Lung microvascular endothelial cell (primary cell): ENCODE results near the gene MTSS2. TPM values are rescaled to one million over a fixed set of nuclear protein-coding genes. Genes with fewer than 3 reads are reported as not detected.
A peak's percentile ranks its signal among the peaks of the same experiment; 100 is the strongest.
"Not testable (repeated sequence)": the region's sequence is repeated elsewhere in the genome, so short reads cannot be mapped to it uniquely, and the experiment has no call there.

Source experiments
- DNase-seq, 2 donors: peaks; one replicate each; pipeline versions ENCODE4 v3.0.0 to v3.0.0-alpha.2; 2010; ENCODE audit warnings: low read depth in 2 of 2
- total RNA-seq: library from RNA; depleted of rRNA; stranded (reverse); fragments of >200 nt; gene quantifications from 2 replicates; pipeline ENCODE4 v1.2.1, GENCODE V29; 2014

The MTSS2 gene
- total RNA-seq, 1 donor from 2014 or later: 11.1 TPM

DNA sequence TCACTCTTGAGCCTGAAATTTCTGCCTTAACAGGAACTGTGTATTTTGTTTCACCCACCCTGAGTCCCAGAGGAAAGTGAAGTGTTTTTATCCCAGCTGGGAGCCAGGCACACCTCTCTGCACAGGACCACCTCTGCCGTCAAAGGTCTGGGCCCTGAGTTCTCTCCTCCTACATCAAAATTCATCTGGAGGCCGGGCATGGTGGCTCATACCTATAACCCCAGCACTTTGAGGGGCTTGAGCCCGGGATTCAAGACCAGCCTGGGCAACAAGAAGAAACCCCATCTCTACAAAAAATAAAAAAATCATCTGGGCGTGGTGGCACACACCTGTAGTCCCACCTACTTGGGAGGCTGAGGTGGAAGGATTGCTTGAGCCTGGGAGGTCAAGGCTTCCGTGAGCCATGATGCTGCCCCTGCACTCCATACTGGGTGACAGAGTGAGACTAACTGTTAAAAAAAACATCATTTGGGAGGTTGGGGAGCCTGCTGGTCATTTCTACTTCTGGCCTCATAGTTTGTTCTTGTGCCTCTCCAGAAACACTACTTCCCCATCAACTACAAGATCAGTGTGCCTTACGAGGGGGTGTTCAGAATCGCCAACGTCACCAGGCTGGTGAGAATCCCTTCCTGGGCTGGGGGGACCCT, 29.7 kb downstream of the MTSS2 start:
- DNase-seq: no peak

DNA sequence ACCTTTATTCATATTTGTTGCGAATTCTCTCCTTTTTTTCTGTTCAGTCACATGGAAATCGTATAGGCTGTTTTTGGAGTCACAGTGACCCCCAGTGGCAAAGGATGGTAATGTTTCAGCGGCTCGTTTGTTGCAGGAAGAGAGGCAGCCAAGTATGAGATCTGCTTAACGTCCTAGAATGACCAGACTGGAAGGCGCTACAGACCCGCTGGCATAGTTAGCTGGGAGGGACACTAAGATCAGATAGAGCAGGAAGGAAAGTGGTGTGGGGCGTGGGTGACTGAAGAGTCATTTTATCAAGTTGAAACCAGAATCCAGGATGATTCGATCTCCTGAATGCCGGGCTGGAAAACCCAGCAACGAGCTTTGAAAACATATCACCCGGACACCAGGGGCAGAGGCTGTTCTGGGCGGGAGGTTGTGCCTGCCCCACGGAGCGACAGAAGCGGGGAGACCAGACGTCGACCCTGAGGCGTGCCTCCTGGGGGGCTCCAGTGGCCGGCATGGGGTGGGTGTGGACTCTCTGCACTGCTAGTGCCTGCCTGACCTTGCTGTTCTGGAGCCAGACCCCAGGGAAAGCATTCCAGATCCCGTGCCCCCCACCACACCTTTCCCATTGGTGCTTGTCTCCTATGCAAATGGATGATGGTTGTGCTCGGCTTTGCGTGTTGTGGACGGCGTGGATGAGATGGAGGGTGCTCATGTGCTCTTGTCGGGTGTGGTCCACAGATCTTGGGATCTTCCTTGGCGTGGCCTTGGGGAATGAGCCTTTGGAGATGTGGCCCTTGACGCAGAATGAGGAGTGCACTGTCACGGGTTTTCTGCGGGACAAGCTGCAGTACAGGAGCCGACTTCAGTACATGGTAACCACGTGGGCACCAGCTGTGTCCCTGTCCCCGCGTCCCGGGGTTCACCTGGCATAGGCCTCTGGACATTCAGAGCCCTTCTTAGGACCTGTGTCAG, 31.8 kb downstream of the MTSS2 start:
- DNase-seq: peak; percentile 85 to 87

DNA sequence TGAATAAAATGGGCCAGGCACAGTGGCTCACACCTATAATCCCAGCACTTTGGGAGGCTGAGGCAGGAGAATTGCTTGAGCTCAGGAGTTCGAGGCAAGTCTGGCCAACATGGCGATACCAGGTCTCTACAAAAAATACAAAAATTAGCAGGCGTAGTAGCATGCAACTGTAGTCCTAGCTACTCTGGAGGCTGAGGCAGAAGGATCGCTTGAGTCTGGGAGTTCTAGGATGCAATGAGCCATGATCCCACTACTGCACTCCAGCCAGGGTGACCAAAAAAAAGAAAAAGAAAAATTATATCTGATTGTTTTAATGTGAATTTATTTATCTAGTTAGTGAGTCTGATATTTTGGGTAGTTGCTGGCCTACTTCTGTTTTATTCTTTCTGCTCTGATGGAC, 32.4 kb downstream of the MTSS2 start:
- no peak for DNase-seq

DNA sequence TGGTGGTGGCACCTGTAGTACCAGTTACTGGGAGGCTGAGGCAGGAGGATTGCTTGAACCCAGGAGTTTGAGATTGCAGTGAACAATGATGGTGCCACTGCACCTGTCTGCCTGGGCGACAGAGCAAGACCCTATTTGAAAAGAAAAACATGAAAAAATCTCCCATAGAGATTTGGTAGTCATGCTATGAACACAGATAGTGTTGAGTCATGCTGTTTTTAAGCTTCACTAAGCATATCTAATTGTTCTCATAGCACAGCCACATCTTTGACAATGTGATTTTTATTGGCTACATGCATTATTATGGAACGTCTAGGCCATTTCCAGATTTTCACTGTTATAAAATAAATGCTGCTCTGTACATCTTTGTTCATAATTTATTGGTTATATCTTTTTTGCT, 33.5 kb downstream of the MTSS2 start:
- peak in 1 of 2 donors; percentile 24 for DNase-seq

DNA sequence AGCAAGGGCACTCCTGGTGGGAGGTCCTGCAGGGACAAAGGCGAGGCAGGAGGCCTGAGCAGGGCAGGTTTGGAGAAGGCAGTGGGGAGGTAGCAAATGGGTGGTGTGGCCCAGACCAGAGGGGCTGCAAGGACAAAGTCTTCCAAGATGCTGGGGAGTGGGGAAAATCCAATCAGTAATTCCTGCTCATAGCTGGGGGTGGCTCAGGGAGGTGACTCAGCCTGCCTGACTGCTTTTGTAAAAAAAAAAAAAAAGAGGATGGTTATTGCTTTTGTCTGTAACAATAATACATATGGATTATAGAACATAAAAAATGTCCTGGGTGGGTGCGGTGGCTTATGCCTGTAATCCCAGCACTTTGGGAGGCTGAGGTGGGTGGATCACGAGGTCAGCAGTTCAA, 34.3 kb downstream of the MTSS2 start:
- DNase-seq: no peak

DNA sequence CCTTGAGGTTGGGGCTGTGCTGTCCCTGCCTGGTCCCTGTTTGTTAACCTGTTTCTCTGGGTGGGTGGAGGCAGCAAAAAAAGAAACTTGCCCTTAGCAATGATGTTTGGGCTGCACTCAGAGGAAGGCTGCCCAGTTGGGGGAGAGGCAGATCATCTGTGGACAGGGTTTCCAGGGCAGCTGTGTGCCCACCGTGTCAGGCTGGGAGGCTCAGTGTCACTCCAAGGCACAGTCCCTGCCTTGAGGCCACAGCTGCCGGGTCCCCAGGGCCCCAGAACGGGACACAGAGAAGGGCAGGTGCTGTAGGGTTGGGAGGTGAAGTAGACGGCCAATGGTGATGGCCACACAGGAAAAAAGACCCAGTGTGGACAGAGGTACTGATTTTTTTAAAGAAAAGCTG, 35.6 kb downstream of the MTSS2 start:
- no peak for DNase-seq

DNA sequence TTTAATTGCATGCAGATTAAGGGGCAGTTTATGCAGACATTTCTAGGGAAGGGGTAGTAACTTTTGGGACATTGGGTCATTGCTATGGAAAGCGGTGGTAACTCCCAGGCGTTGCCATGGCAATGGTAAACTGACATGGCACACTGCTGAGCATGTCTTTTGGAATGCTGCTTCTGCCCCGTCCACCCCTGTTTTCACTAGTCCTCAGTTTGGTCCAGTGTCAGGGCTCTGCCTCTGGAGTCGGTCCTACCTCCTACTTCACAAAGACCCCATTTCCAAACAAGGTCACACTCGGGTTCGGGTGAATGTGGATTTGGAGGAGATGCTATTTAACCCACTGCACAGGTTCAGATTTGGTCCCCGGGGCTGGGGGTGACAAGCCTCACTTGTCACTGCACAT, 36.6 kb downstream of the MTSS2 start:
- DNase-seq: no peak

DNA sequence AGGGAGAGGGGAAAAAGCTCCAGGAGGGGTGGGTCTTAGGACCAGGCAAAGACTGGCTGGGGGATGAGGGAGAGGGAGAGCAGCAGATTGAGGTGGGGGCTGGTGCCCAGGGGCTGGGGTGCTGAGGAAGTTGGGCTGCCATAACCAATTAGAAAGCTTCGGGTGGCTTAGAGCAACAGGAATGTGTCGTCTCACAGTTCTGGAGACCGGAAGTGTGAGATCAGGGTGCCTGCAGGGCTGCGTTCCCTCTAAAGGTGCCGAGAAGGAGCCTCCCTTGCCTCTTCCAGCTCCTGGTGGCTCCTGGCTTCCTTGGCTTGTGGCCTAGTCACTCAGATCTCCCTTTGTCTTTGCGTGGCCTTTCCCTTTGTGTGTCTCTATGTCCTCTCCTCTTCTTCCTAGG, 37.2 kb downstream of the MTSS2 start:
- DNase-seq: no peak

DNA sequence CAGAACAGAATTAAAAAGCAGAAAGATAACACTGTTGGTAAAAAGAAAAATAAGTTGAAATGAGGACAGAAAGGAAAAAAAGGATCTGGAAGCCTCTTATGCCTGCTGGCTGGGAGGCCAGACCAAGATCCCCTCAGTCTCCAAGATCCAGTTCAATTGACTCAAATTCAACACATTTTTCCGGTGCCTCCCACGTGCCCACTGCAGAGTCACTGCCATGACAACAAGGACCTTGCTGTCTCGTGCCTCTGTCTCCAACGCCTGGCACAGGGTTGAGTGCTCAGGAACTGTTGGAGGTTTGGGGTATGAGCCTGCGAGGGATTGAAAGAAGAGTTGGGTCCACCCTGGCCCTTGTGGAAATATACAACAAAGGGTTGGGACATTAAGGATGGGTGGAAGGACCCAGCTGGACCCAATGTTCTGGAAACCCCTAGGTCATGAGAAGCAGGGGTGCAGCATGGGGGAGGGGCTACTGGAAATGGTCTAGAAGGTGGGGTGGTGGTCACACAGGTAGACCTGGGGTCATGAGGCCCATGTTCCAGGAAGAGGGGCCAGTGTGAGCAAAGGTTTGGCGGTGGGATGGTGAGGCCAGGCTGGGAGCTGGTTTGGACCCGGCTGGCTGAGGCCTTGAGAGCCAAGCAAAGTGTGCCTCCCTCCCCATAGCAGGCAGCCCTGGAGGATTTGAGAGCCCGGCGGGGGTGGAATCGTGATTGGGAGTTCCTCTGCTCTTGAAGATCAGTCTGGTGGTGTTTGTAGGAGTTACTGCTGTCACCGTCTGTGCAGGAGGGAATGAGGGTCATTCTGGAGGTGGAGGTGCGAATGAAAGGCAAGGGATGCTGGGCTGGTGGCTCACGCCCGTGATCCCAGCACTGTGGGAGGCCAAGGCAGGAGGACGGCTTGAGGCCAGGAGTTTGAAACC, 38.2 kb downstream of the MTSS2 start:
- no peak for DNase-seq

DNA sequence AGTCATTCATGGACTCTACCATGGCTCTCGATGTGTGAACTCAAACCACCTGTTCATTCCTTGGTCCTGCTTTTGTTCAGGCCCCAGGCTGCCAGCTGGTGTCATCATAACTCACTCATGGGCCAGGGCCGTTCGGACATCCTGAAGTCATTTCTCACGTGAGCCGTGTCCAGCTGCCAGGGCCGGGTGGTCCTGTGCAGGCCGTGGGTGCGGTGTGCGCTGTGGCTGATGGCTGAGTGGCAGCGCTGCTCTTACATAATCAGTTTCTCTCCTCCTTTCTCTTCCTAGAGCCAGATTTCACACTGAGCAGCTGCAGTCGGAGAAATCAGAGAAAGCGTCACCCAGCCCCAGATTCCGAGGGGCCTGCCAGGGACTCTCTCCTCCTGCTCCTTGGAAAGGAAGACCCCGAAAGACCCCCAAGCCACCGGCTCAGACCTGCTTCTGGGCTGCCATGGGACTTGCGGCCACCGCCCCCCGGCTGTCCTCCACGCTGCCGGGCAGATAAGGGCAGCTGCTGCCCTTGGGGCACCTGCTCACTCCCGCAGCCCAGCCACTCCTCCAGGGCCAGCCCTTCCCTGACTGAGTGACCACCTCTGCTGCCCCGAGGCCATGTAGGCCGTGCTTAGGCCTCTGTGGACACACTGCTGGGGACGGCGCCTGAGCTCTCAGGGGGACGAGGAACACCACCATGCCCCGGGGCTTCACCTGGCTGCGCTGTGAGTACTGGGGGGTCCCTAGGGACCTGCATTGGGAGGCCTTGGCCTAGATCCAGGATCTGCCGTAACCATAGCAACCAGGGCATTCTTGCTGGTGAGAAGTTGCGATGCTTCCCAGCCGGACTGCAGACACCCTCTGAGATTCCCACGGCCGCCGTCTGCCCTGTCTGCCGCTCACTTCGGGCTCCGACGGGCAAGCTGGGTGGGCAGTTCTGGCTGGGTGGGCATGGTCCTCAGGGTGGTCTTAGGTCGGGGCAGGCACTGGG, 39.3 kb downstream of the MTSS2 start, which contains the start of gene IL34:
Gene IL34, plus strand, starts transcription at position 300 of the 982 bp plus-strand sequence. Its CDS starts 389 bp downstream, at position 689.
- DNase-seq: peak in 1 of 2 donors; percentile 83

DNA sequence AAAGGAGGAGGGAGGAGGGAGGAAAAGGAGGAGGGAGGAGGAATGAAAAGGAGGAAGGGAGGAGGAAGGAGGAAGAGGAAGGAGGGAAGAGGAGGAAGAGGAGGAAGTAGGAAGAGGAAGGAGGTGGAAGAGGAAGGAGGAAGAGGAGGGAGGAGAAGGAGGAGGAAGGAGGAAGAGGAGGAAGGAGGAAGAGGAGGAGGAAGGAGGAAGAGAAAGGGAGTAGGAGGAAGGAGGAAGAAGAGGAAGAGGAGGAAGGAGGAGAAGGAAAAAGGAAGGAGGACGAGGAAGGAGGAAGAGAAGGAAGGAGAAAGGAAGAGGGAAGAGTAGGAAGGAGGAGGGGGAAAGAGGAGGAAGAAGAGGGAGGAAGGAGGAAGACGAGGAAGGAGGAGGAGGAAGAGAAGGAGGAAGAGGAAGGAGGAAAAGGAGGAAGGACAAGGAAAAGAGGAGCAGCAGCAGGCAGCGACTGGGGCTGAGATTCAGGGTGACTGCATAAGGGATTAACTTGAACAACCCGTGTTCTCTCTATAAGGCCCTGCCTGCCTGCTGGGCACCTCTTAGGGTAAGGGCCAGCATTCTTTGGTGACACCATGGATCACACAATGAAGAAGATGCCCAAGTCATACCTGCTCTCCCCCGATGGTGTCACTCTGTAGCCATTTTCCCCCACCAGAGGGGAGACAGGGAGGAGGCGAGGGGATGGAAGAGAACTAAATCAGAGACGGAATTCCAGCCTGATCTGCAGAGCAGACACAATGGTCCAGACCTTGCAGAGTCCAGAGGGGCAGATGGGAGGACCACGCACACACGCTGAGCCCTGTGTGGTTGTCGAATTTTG, 40.9 kb downstream of the MTSS2 start:
- DNase-seq: no peak

DNA sequence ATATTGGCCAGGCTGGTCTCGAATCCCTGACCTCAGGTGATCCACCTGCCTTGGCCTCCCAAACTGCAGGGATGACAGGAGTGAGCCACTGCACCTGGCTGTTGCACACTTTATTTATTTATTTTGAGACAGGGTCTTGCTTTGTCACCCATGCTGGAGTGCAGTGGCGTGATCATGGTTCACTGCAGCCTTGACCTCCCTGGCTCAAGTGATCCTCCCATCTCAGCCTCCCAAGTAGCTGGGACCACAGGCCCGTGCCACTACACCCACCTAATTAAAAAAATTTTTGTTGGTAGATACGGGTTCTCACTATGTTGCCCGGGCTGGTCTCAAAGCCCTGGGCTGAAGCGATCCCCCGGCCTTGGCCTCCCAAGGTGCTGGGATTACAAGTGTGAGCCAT, 42.6 kb downstream of the MTSS2 start:
- not testable (repeated sequence) for DNase-seq

DNA sequence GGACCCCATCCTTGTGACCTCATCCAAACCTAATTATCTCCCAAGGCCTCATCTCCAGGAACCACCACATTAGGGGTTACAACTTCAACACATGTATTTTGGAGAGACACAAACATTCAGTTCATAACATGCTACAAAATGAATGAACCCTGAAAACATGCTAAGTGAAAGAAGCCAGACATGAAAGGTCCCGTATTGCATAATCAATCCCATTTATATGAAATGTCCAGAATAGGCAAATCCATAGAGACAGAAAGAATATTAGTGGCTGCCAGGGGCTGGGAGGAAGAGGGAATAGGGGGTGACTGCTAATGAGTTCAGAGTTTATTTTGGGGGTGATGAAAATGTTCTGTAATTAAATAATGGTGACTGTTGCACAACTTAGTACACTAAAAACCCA, 43.2 kb downstream of the MTSS2 start:
- DNase-seq: no peak

DNA sequence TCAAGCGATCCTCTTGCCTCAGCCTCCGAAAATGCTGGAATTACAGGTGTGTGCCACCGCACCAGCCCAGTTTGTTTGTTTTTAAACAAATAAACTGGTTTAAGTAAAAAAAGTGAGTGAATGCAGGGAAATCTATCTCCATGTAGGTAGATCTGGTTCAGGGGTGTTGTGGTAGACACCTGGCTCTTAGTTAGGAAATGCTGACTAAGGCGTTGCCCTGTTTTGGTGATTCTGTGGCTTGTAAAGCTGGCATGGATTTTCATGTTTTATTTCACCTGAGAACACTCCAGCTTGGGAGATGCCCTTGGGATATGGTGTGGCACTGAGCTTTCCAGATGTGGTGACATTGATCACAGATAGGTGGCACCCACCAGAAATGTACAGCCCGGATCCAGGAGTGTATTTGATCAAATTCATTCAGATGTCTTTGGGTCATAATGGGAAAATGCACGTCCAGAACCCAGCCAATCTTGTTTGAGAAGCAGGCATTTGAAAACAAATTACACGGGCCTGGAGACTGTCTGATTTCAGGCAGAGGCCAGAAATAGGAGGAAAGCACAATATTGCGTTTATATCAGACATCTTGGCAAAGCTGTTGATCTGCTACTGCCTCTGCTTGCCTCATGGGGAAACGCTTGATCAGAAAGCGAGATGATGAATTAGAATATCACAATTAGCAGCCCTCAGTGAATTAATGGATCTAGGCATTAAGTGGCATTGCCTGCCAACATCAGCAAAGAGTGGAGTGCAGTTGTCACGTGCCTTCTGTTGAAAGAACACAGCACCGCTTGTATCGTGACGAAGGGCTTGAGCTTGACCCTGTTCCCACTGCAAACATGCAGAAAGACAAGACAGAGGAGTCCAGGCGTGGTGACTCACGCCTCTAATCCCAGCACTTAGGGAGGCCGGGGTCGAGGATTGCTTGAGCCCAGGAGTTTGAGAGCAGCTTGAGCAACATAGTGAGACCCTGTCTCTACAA, 46.8 kb downstream of the MTSS2 start:
- DNase-seq: no peak
